SK-N-SH treated with all-trans-retinoic acid at 6 μM for 48 hours (cell line): ENCODE data around the gene CCSER1.

Source experiments
- ARNTL ChIP-seq: fragments of 450-650 bp; formaldehyde crosslinking; IDR thresholded peaks from 2 replicates; pipeline ENCODE4 v1.5.0; 2020; ENCODE audit warnings: low read depth, mild to moderate bottlenecking, moderate library complexity, borderline replicate concordance
- POU6F1 ChIP-seq: fragments of 250-450 bp; sonication (Bioruptor Pico); IDR thresholded peaks from 2 replicates; pipeline ENCODE4 v1.8.0; 2021; ENCODE audit warnings: low read depth, mild to moderate bottlenecking, moderate library complexity, borderline replicate concordance
- ZFP3 ChIP-seq: fragments of 250-450 bp; sonication (Bioruptor Pico); IDR thresholded peaks from 2 replicates; pipeline ENCODE4 v1.5.0; 2020; ENCODE audit warnings: mild to moderate bottlenecking, moderate library complexity
- ZNF565 ChIP-seq: fragments of 450-650 bp; formaldehyde crosslinking; conservative IDR thresholded peaks from 2 replicates; pipeline ENCODE4 v1.5.0; 2020; ENCODE audit warnings: low read depth, mild to moderate bottlenecking, moderate library complexity
- TF ChIP-seq, protein P1 (sequence below): fragments of 250-450 bp; sonication (Bioruptor Pico); IDR thresholded peaks from 2 replicates; pipeline ENCODE4 v1.8.0; 2020; ENCODE audit warnings: mild to moderate bottlenecking, moderate library complexity, borderline replicate concordance

GRCh38 chr4:91620952-91621351 is 1493.8 kb downstream of the CCSER1 start:
- TF ChIP-seq ZNF565 (CRISPR knock-in tag), result no peak
- TF ChIP-seq ZFP3, result no peak
- TF ChIP-seq, protein P1, sequence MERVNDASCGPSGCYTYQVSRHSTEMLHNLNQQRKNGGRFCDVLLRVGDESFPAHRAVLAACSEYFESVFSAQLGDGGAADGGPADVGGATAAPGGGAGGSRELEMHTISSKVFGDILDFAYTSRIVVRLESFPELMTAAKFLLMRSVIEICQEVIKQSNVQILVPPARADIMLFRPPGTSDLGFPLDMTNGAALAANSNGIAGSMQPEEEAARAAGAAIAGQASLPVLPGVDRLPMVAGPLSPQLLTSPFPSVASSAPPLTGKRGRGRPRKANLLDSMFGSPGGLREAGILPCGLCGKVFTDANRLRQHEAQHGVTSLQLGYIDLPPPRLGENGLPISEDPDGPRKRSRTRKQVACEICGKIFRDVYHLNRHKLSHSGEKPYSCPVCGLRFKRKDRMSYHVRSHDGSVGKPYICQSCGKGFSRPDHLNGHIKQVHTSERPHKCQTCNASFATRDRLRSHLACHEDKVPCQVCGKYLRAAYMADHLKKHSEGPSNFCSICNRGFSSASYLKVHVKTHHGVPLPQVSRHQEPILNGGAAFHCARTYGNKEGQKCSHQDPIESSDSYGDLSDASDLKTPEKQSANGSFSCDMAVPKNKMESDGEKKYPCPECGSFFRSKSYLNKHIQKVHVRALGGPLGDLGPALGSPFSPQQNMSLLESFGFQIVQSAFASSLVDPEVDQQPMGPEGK (CRISPR knock-in tag), result no peak
- TF ChIP-seq ARNTL (CRISPR knock-in tag), result no peak
- no peak for TF ChIP-seq POU6F1 (CRISPR knock-in tag)
